ENCODE data around the gene CHRNA5. TPM values are rescaled to one million over a fixed set of nuclear protein-coding genes. Genes with fewer than 3 reads are reported as not detected.

CHRNA5 gene
- total RNA-seq, 2 donors from 2014 or later: 0.27 to 1.6 TPM

Other genes with a start within 250 kb of the CHRNA5 start
- gene CRABP1, start 225.2 kb upstream of the CHRNA5 start, total RNA-seq: 1 to 10 TPM in 1 of 2 donors, not detected in 1; 5.1 TPM
- gene IREB2, start 127.3 kb upstream of the CHRNA5 start, total RNA-seq: 10 to 100 TPM; 16.5 to 35.6 TPM
- gene HYKK, start 57.9 kb upstream of the CHRNA5 start, total RNA-seq: 1 to 10 TPM; 6.4 to 6.8 TPM
- gene PSMA4, start 25.1 kb upstream of the CHRNA5 start, total RNA-seq: 10 to 100 TPM; 66.2 to 97.5 TPM
- gene CHRNA3, start 55.5 kb downstream of the CHRNA5 start, total RNA-seq: not detected
- not detected for gene CHRNB4, start 75.7 kb downstream of the CHRNA5 start, total RNA-seq
- 10 to 100 TPM; 15.6 to 60.2 TPM for gene ADAMTS7, start 245.9 kb downstream of the CHRNA5 start, total RNA-seq